Activated CD4-positive, alpha-beta memory T cell treated with anti-CD3 and anti-CD28 coated beads for 36 hours (primary cell): ENCODE measurements around the gene CD3D. TPM values are rescaled to one million over a fixed set of nuclear protein-coding genes. Genes with fewer than 3 reads are reported as not detected.
A peak's percentile ranks its signal among the peaks of the same experiment; 100 is the strongest.
"Not testable (repeated sequence)": the region's sequence is repeated elsewhere in the genome, so short reads cannot be mapped to it uniquely, and the experiment has no call there.

Experiments
- CTCF ChIA-PET: fragments of 350-600 bp; sonication (Branson Sonifier 250); formaldehyde crosslinking; loops from one replicate; lab custom pipeline; 2021; ENCODE audit warnings: antibody characterized with exemption, inconsistent platforms; lab: Charles Lee
- POLR2A ChIA-PET: fragments of 350-600 bp; sonication (Branson Sonifier 250); formaldehyde crosslinking; loops from one replicate; lab custom pipeline; 2021; ENCODE audit warnings: antibody characterized with exemption; lab: Charles Lee
- DNase-seq: peaks from one replicate; pipeline ENCODE4 v3.0.0-alpha.2; 2020
- H3K27ac Mint-ChIP-seq: one replicate; pipeline ENCODE4 v1.8.0; 2021; ENCODE audit warnings: mixed read lengths
- H3K27me3 Mint-ChIP-seq: one replicate; pipeline ENCODE4 v1.8.0; 2021; ENCODE audit warnings: mixed read lengths
- H3K36me3 Mint-ChIP-seq: one replicate; pipeline ENCODE4 v1.8.0; 2021; ENCODE audit warnings: mixed read lengths
- H3K4me1 Mint-ChIP-seq: one replicate; pipeline ENCODE4 v1.8.0; 2021; ENCODE audit warnings: low read depth, mixed read lengths
- H3K4me3 Mint-ChIP-seq: one replicate; pipeline ENCODE4 v1.8.0; 2021; ENCODE audit warnings: mild to moderate bottlenecking, mixed read lengths
- H3K9me3 Mint-ChIP-seq: one replicate; pipeline ENCODE4 v1.8.0; 2021; ENCODE audit warnings: mixed read lengths
- intact Hi-C: fragments of 100-400 bp; cut with micrococcal nuclease; formaldehyde crosslinking; loops from one replicate; pipeline ENCODE4 v1.15.1; 2023
- total RNA-seq, 2 experiments: library from RNA; stranded (reverse); gene quantifications; one replicate each; pipeline ENCODE4 v1.2.3, GENCODE V29; 2021

Gene CD3D
- total RNA-seq, 2 experiments from 2014 or later, result 321 to 346 TPM

DNA sequence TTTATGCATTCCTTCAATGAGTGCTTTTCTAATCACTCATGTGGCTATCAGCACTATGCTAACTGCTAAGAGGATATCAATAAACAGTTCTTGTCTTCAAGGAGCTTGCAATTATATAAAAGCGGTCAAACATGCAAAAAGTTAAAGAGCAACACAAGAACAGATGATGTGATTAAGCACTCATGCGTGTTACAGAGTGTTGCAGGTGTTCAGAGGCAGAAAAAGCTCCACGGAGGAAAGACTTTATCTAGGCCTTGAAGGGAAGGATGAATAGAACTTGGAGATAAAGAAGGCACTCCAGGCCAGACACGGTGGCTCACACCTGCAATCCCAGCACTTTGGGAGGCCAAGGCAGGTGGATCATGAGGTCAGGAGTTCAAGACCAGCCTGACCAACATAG, 24.4 kb downstream of the CD3D start:
- DNase-seq, result no peak
- Mint-ChIP-seq H3K36me3 (peaks cover 35% of the 10 kb centered on the region), H3K4me1 (peaks cover 79% of the 10 kb centered on the region), H3K27me3 (no peaks in the 10 kb centered on the region), H3K27ac (peak overlapping the region; percentile 49), H3K4me3 (no peak overlapping the region), H3K9me3 (no peaks in the 10 kb centered on the region)
- ChIA-PET CTCF (interaction anchor here (1.0 kb wide), 1 partner anchor 120 kb away, joined by 3 read pairs; no protein-coding TSS in a partner anchor), POLR2A (no interaction called here)
- intact Hi-C loops, result no loop called here

DNA sequence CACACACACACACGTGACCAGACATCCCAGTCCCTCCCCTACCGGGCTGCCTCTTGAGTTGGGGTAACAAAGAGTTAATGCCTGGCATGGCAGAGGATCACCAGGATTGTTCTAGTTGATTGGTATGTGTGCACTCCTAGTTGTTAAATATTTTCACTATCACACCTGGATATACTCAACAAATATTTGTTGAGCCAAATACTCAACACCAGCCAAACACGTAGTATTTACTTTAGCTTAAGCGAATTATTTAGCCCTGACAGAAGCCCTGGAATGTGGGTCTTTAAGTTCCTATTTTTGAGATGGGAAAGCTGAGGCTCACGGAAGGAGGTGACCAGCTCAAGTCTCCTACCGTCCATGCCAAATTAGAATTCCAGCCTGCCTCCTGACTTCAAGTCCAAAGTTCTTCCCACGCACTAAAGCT, 27.5 kb downstream of the CD3D start:
- Mint-ChIP-seq H3K4me3 (no peak overlapping the region), H3K36me3 (peaks cover 60% of the 10 kb centered on the region), H3K27ac (peak overlapping the region; percentile 84), H3K9me3 (peaks cover 3% of the 10 kb centered on the region), H3K27me3 (no peaks in the 10 kb centered on the region), H3K4me1 (peaks cover 86% of the 10 kb centered on the region)
- intact Hi-C loops, result no loop called here
- no peak for DNase-seq
- ChIA-PET POLR2A (interaction anchor here (0.6 kb wide), 1 partner anchor 74 kb away, joined by 3 read pairs; no protein-coding TSS in a partner anchor), CTCF (interaction anchor here (1.1 to 1.6 kb wide), 3 partner anchors 31 to 116 kb away, joined by 3 to 6 read pairs (median 3); no protein-coding TSS in a partner anchor)

DNA sequence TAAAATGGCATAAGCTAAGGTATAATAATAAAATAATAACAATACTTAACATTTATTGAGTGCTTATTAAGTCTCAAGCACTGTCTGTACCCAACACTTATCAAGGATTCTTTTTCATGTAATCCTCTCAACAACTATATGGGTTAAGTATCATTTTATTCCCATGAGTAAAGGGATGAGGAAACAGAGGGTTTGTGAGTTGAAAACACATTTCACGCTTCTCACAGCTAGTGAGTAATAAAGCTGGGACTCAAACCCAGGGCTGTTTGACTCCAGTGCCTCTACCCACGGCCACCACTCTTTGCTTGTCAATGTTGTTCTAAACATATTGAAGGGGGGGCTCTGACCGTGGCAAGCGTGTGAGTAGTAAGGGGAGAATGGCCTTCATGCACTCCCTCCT, 29.3 kb downstream of the CD3D start:
- CTCF ChIA-PET, result interaction anchor here (1.3 kb wide), 1 partner anchor 18 kb away, joined by 4 read pairs; no protein-coding TSS in a partner anchor
- no peak for DNase-seq
- Mint-ChIP-seq H3K9me3 (peaks cover 3% of the 10 kb centered on the region), H3K36me3 (peaks cover 75% of the 10 kb centered on the region), H3K4me1 (peaks cover 84% of the 10 kb centered on the region), H3K4me3 (no peak overlapping the region), H3K27ac (no peak overlapping the region), H3K27me3 (no peaks in the 10 kb centered on the region)
- intact Hi-C loops, result no loop called here
- POLR2A ChIA-PET, result interaction anchor here (0.7 kb wide), 1 partner anchor 10 kb away, joined by 3 read pairs; no protein-coding TSS in a partner anchor

DNA sequence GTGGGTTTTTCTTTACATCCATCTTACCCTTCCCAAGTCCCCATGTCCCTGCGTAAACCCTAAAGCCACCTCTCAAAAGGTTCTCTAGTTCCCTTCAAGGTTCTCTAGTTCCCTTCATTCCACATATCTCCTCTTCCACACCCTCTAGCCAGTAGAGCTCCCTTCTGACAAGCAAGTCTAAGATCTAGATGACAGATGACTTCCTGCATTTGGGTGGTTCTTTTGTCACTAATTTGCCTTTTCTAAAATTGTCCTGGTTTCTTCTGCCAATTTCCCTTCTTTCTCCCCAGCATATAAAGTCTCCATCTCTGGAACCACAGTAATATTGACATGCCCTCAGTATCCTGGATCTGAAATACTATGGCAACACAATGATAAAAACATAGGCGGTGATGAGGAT, 30.2 kb downstream of the CD3D start:
- Mint-ChIP-seq H3K4me3 (no peak overlapping the region), H3K36me3 (peaks cover 83% of the 10 kb centered on the region), H3K27ac (peak overlapping the region; percentile 82), H3K4me1 (peaks cover 88% of the 10 kb centered on the region), H3K9me3 (peaks cover 3% of the 10 kb centered on the region), H3K27me3 (no peaks in the 10 kb centered on the region)
- POLR2A ChIA-PET, result no interaction called here
- CTCF ChIA-PET, result interaction anchor here (2.1 to 8.8 kb wide), 2 partner anchors 17 to 114 kb away, joined by 5 to 67 read pairs; no protein-coding TSS in a partner anchor
- no peak for DNase-seq
- intact Hi-C loops, result no loop called here

DNA sequence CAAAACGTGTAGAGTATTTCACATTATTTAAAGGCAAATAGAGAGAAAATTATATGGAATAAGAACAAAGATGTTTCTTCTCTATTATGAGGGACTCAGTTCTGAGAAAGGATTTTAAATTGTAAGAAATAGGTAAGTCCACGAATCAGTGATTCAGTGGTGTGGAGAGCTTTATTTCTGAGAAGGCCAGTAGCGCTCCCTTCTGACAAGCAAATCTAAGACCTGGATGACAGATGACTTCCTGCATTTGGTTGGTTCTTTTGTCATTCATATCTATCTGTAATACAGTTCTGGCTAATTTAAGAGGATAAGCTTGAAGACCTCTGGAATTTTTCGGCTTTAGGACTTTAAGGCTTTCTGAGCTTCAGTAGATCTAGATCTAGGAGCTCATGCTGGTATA, 31.0 kb downstream of the CD3D start:
- no peak for DNase-seq
- ChIA-PET POLR2A (no interaction called here), CTCF (interaction anchor here (0.7 to 8.8 kb wide), 3 partner anchors 16 to 324 kb away, joined by 3 to 67 read pairs (median 5); no protein-coding TSS in a partner anchor)
- Mint-ChIP-seq H3K27me3 (no peaks in the 10 kb centered on the region), H3K4me1 (peaks cover 89% of the 10 kb centered on the region), H3K27ac (peak overlapping the region; percentile 79), H3K9me3 (peaks cover 3% of the 10 kb centered on the region), H3K4me3 (no peak overlapping the region), H3K36me3 (peaks cover 85% of the 10 kb centered on the region)
- intact Hi-C loops, result no loop called here

- H3K4me1 Mint-ChIP-seq, result peaks cover 86% of the 10 kb centered on the region
- CTCF ChIA-PET, result interaction anchor here (0.7 to 8.8 kb wide), 5 partner anchors 15 to 323 kb away, joined by 3 to 67 read pairs (median 5); no protein-coding TSS in a partner anchor
- intact Hi-C loops, result no loop called here
- POLR2A ChIA-PET, result no interaction called here
- DNase-seq, result no peak
- peak overlapping the region; percentile 79 for H3K27ac Mint-ChIP-seq
- no peak overlapping the region for H3K4me3 Mint-ChIP-seq
- no peaks in the 10 kb centered on the region for H3K27me3 Mint-ChIP-seq
- H3K36me3 Mint-ChIP-seq, result peaks cover 84% of the 10 kb centered on the region
- H3K9me3 Mint-ChIP-seq, result peaks cover 3% of the 10 kb centered on the region
Observed at GRCh38 chr11:118310781-118311485, 31.6 kb downstream of the CD3D start.

- peaks cover 83% of the 10 kb centered on the region for H3K36me3 Mint-ChIP-seq
- H3K27me3 Mint-ChIP-seq, result no peaks in the 10 kb centered on the region
- intact Hi-C loops, result no loop called here
- H3K27ac Mint-ChIP-seq, result peak overlapping the region; percentile 79
- no peak for DNase-seq
- peaks cover 3% of the 10 kb centered on the region for H3K9me3 Mint-ChIP-seq
- CTCF ChIA-PET, result interaction anchor here (1.2 to 8.8 kb wide), 3 partner anchors 15 to 49 kb away, joined by 3 to 67 read pairs (median 5); no protein-coding TSS in a partner anchor
- H3K4me1 Mint-ChIP-seq, result peaks cover 82% of the 10 kb centered on the region
- POLR2A ChIA-PET, result no interaction called here
- H3K4me3 Mint-ChIP-seq, result no peak overlapping the region
Observed at GRCh38 chr11:118310271-118310670, 32.2 kb downstream of the CD3D start.

- H3K27me3 Mint-ChIP-seq, intact Hi-C loops, H3K9me3 Mint-ChIP-seq: not testable (repeated sequence)
- peak overlapping the region; percentile 100 for H3K27ac Mint-ChIP-seq
- peak overlapping the region; percentile 33 for H3K4me3 Mint-ChIP-seq
- ChIA-PET POLR2A (interaction anchor here (0.9 to 1.6 kb wide), 6 partner anchors 48 to 130 kb away, joined by 3 to 7 read pairs (median 3); no protein-coding TSS in a partner anchor), CTCF (interaction anchor here (0.7 to 8.8 kb wide), 8 partner anchors 13 to 138 kb away, joined by 3 to 67 read pairs (median 4); no protein-coding TSS in a partner anchor)
- peaks cover 79% of the 10 kb centered on the region for H3K36me3 Mint-ChIP-seq
- DNase-seq, result peak; percentile 54
- peaks cover 77% of the 10 kb centered on the region for H3K4me1 Mint-ChIP-seq
Observed at GRCh38 chr11:118308995-118309528, 33.4 kb downstream of the CD3D start.

DNA sequence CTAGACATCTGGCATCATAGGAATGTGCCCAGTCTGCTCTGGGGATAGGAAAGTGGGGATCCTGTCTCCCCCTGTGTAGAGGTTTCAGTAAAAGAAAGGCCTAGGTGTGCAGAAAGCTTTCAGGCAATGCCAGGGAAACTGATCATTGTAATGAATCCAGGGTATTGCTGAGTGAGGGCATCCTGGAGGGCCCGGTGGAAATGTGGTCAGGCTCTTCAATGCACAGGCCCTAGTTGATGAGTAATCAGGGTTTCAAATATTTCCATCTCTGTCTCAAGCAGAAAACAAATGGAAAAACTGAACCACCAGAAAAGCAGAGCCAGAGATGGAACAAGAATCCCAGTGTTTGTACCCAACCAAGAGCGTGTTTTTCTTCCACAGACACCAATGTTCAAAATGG, 35.9 kb downstream of the CD3D start:
- H3K27me3 Mint-ChIP-seq, result no peaks in the 10 kb centered on the region
- intact Hi-C loops, result loop anchor here (1.0 to 2.0 kb wide), 4 partner anchors 32 to 94 kb away; partner anchors contain the start of genes ATP5MG and CD3G
- H3K27ac Mint-ChIP-seq, result peak overlapping the region; percentile 100
- H3K9me3 Mint-ChIP-seq, result peaks cover 3% of the 10 kb centered on the region
- DNase-seq, result peak; percentile 78
- peaks cover 77% of the 10 kb centered on the region for H3K4me1 Mint-ChIP-seq
- ChIA-PET CTCF (interaction anchor here (0.6 to 8.8 kb wide), 4 partner anchors 11 to 108 kb away, joined by 3 to 67 read pairs (median 10); no protein-coding TSS in a partner anchor), POLR2A (interaction anchor here (0.6 to 2.6 kb wide), 5 partner anchors 11 to 468 kb away, joined by 3 to 11 read pairs (median 6); partner anchors contain the start of genes ARCN1 and JAML)
- H3K4me3 Mint-ChIP-seq, result peak overlapping the region; percentile 100
- H3K36me3 Mint-ChIP-seq, result peaks cover 59% of the 10 kb centered on the region

DNA sequence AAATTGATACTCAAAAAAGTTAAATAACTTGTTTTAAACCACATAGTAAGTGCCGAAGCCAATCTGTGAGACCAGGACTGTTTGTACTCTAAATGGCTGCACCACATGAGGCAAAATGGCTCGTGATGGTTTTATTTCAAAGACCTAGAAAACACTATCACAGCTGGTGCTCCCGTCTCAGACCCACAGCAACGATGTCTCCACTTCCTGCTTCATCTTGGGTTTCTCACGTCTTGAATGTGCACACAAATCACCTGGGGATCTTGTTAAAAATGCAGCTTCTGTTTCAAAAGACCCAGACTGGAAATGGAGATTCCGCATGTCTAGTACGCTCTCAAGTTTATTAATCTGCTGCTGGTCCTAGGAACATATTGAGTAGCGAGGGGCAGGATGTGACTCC, 36.8 kb downstream of the CD3D start:
- CTCF ChIA-PET, result interaction anchor here (0.6 to 8.8 kb wide), 5 partner anchors 10 to 103 kb away, joined by 3 to 67 read pairs (median 17); partner anchors contain the start of genes CD3D and CD3G
- POLR2A ChIA-PET, result interaction anchor here (0.7 to 2.6 kb wide), 9 partner anchors 10 to 267 kb away, joined by 3 to 17 read pairs (median 5); partner anchors contain the start of genes ARCN1, JAML and MPZL3
- peaks cover 74% of the 10 kb centered on the region for H3K4me1 Mint-ChIP-seq
- no peaks in the 10 kb centered on the region for H3K27me3 Mint-ChIP-seq
- peaks cover 52% of the 10 kb centered on the region for H3K36me3 Mint-ChIP-seq
- DNase-seq, result peak; percentile 49
- H3K9me3 Mint-ChIP-seq, result peaks cover 3% of the 10 kb centered on the region
- H3K4me3 Mint-ChIP-seq, result peak overlapping the region; percentile 100
- H3K27ac Mint-ChIP-seq, result peak overlapping the region; percentile 100
- intact Hi-C loops, result loop anchor here (1.0 to 2.0 kb wide), 6 partner anchors 33 to 131 kb away; partner anchors contain the start of genes ATP5MG, CD3G and KMT2A

DNA sequence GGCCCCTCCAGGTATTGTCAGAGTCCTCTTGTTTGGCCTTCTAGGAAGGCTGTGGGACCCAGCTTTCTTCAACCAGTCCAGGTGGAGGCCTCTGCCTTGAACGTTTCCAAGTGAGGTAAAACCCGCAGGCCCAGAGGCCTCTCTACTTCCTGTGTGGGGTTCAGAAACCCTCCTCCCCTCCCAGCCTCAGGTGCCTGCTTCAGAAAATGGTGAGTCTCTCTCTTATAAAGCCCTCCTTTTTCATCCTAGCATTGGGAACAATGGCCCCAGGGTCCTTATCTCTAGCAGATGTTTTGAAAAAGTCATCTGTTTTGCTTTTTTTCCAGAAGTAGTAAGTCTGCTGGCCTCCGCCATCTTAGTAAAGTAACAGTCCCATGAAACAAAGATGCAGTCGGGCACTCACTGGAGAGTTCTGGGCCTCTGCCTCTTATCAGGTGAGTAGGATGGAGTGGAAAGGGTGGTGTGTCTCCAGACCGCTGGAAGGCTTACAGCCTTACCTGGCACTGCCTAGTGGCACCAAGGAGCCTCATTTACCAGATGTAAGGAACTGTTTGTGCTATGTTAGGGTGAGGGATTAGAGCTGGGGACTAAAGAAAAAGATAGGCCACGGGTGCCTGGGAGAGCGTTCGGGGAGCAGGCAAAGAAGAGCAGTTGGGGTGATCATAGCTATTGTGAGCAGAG, 37.8 kb downstream of the CD3D start, which contains the start of gene CD3E:
TSS of gene CD3E (plus strand) at position 163 of the 681 bp plus-strand sequence. CDS start at position 386, 223 bp downstream.
- intact Hi-C loops, result loop anchor here (1.0 to 2.0 kb wide), 3 partner anchors 64 to 694 kb away; partner anchors contain the start of genes CENATAC and KMT2A
- H3K9me3 Mint-ChIP-seq, result no peaks in the 10 kb centered on the region
- peaks cover 66% of the 10 kb centered on the region for H3K4me1 Mint-ChIP-seq
- H3K36me3 Mint-ChIP-seq, result peaks cover 45% of the 10 kb centered on the region
- peak; percentile 84 for DNase-seq
- ChIA-PET POLR2A (interaction anchor here (0.7 to 2.6 kb wide), 12 partner anchors 9 to 268 kb away, joined by 3 to 17 read pairs (median 4); partner anchors contain the start of genes JAML and MPZL3), CTCF (interaction anchor here (1.2 to 8.8 kb wide), 7 partner anchors 9 to 106 kb away, joined by 3 to 67 read pairs (median 10); partner anchors contain the start of genes CD3D and CD3G)
- peak within 1 kb of the TSS; percentile 100 for H3K4me3 Mint-ChIP-seq
- H3K27me3 Mint-ChIP-seq, result no peaks in the 10 kb centered on the region
- H3K27ac Mint-ChIP-seq, result peak within 1 kb of the TSS; percentile 100
